GM11168 (cell line): ENCODE results near the gene KIAA1614.

Experiments
- in situ Hi-C: fragments of 300-500 bp; cut with MboI; formaldehyde crosslinking; loops from one replicate; pipeline ENCODE4 v1.12.0; 2022; ENCODE audit warnings: low sequenced_read_pairs; ENCODE audit not compliant: unreplicated experiment

The KIAA1614 gene

GRCh38 chr1:180923021-180923841, 10.5 kb downstream of the KIAA1614 start:
- in situ Hi-C loops: no loop called here

GRCh38 chr1:180923887-180924286, 11.2 kb downstream of the KIAA1614 start:
- in situ Hi-C loops: no loop called here

GRCh38 chr1:180924939-180925338, 12.2 kb downstream of the KIAA1614 start:
- in situ Hi-C loops: no loop called here

GRCh38 chr1:180925471-180926051, 12.9 kb downstream of the KIAA1614 start:
- in situ Hi-C loops: no loop called here

- in situ Hi-C loops: no loop called here
Observed at GRCh38 chr1:180926164-180926981, 13.7 kb downstream of the KIAA1614 start.

- in situ Hi-C loops: no loop called here
Observed at GRCh38 chr1:180927348-180927747, 14.7 kb downstream of the KIAA1614 start.

- in situ Hi-C loops: no loop called here
Observed at GRCh38 chr1:180927841-180928240, 15.1 kb downstream of the KIAA1614 start.

GRCh38 chr1:180928331-180929230, 15.9 kb downstream of the KIAA1614 start:
- in situ Hi-C loops: no loop called here

- in situ Hi-C loops: no loop called here
Observed at GRCh38 chr1:180929389-180929788, 16.7 kb downstream of the KIAA1614 start.

GRCh38 chr1:180930687-180931086, 18.0 kb downstream of the KIAA1614 start:
- in situ Hi-C loops: no loop called here

- in situ Hi-C loops: no loop called here
Observed at GRCh38 chr1:180931529-180931928, 18.8 kb downstream of the KIAA1614 start.

- in situ Hi-C loops: no loop called here
Observed at GRCh38 chr1:180932378-180932777, 19.7 kb downstream of the KIAA1614 start.

- in situ Hi-C loops: no loop called here
Observed at GRCh38 chr1:180933141-180933540, 20.4 kb downstream of the KIAA1614 start.

- in situ Hi-C loops: no loop called here
Observed at GRCh38 chr1:180934563-180934962, 21.9 kb downstream of the KIAA1614 start.

- in situ Hi-C loops: no loop called here
Observed at GRCh38 chr1:180935326-180936109, 22.8 kb downstream of the KIAA1614 start.

GRCh38 chr1:180936110-180937011, 23.7 kb downstream of the KIAA1614 start:
- in situ Hi-C loops: no loop called here

GRCh38 chr1:180937012-180937372, 24.3 kb downstream of the KIAA1614 start:
- in situ Hi-C loops: no loop called here

- in situ Hi-C loops: no loop called here
Observed at GRCh38 chr1:180937624-180938225, 25.0 kb downstream of the KIAA1614 start.
